GOT3 (cell line): ENCODE results near the gene BORCS6.
"Not testable (repeated sequence)": the region's sequence is repeated elsewhere in the genome, so short reads cannot be mapped to it uniquely, and the experiment has no call there.

Source experiments
- DNase-seq: peaks from one replicate; lab custom pipeline; 2025; ENCODE audit warnings: mixed read lengths; lab: John Stamatoyannopoulos, UW

BORCS6 gene

GRCh38 chr17:8173056-8173870 lies 16.7 kb downstream of the BORCS6 start:
- DNase-seq: peak; percentile 57

GRCh38 chr17:8170186-8170585 lies 19.8 kb downstream of the BORCS6 start:
- not testable (repeated sequence) for DNase-seq

- DNase-seq: no peak
Measured at GRCh38 chr17:8167526-8167925, 22.5 kb downstream of the BORCS6 start.

- no peak for DNase-seq
Measured at GRCh38 chr17:8166731-8167130, 23.2 kb downstream of the BORCS6 start.

- DNase-seq: no peak
Measured at GRCh38 chr17:8164815-8165131, 25.2 kb downstream of the BORCS6 start.

- no peak for DNase-seq
Measured at GRCh38 chr17:8163978-8164814, 25.8 kb downstream of the BORCS6 start.

GRCh38 chr17:8162997-8163977 lies 26.7 kb downstream of the BORCS6 start:
- no peak for DNase-seq

GRCh38 chr17:8162233-8162996 lies 27.6 kb downstream of the BORCS6 start, which contains the start of gene VAMP2:
Gene VAMP2 (minus strand): TSS chr17:8162948. CDS start chr17:8162879, 69 bp downstream.
- DNase-seq: peak; percentile 18

GRCh38 chr17:8161289-8162232 lies 28.4 kb downstream of the BORCS6 start:
- DNase-seq: no peak

GRCh38 chr17:8160741-8161221 lies 29.2 kb downstream of the BORCS6 start:
- no peak for DNase-seq

GRCh38 chr17:8160224-8160577 lies 29.8 kb downstream of the BORCS6 start:
- DNase-seq: no peak

GRCh38 chr17:8159459-8160223 lies 30.3 kb downstream of the BORCS6 start:
- DNase-seq: no peak

- DNase-seq: no peak
Measured at GRCh38 chr17:8159032-8159400, 31.0 kb downstream of the BORCS6 start.

GRCh38 chr17:8158267-8159031 lies 31.5 kb downstream of the BORCS6 start:
- DNase-seq: peak; percentile 64

GRCh38 chr17:8156246-8156992 lies 33.6 kb downstream of the BORCS6 start:
- DNase-seq: peak; percentile 99

GRCh38 chr17:8155996-8156245 lies 34.1 kb downstream of the BORCS6 start:
- DNase-seq: no peak

GRCh38 chr17:8155231-8155995 lies 34.6 kb downstream of the BORCS6 start:
- no peak for DNase-seq
